Heart right ventricle (tissue), 16 donors: ENCODE measurements around the gene HOXD9. TPM values are rescaled to one million over a fixed set of nuclear protein-coding genes. Genes with fewer than 3 reads are reported as not detected.

Experiments
- ATAC-seq, 8 donors: fragments of 200-7000 bp; cut with Tn5 transposase; one replicate each; pipeline ENCODE4 v1.9.1; 2020; ENCODE audit warnings: mild to moderate bottlenecking in 8 of 8, moderate library complexity in 8 of 8, moderate number of reproducible peaks in 1 of 8
- DNase-seq, 2 donors: peaks; one replicate each; pipeline ENCODE4 v3.0.0-alpha.2; 2020
- H3K27ac ChIP-seq, 10 donors: fragments of 200-600 bp; sonication (generic) in 2 of 10; one replicate each; pipeline versions ENCODE4 v1.5.0 to v1.8.0; 2020 to 2022; ENCODE audit warnings: mild to moderate bottlenecking in 3 of 10
- H3K27me3 ChIP-seq, 7 donors: fragments of 200-600 bp; one replicate each; pipeline ENCODE4 v1.8.0; 2021 to 2022; ENCODE audit warnings: mild to moderate bottlenecking in 2 of 7
- H3K36me3 ChIP-seq, 9 donors: fragments of 200-600 bp; sonication (generic) in 1 of 9; one replicate each; pipeline versions ENCODE4 v1.5.0 to v1.8.0; 2020 to 2022; ENCODE audit warnings: mild to moderate bottlenecking in 2 of 9
- H3K4me1 ChIP-seq, 9 donors: fragments of 200-600 bp; sonication (generic) in 1 of 9; one replicate each; pipeline versions ENCODE4 v1.5.0 to v1.8.0; 2020 to 2022; ENCODE audit warnings: mild to moderate bottlenecking in 4 of 9
- H3K4me3 ChIP-seq, 10 donors: fragments of 200-600 bp; sonication (generic) in 2 of 10; one replicate each; pipeline versions ENCODE4 v1.5.0 to v1.8.0; 2020 to 2022; ENCODE audit warnings: mild to moderate bottlenecking in 7 of 10, moderate library complexity in 2 of 10
- H3K9me3 ChIP-seq, 11 donors: fragments of 200-600 bp in 10 of 11; sonication (generic) in 2 of 11; one replicate each; pipeline versions ENCODE4 v1.5.0 to v1.8.0; 2013 to 2022; ENCODE audit warnings: mild to moderate bottlenecking in 2 of 11, control low read depth in 1 of 11, moderate library complexity in 1 of 11
- CTCF ChIP-seq, 9 donors: fragments of 200-600 bp; sonication (generic) in 2 of 9; IDR thresholded peaks; one replicate each; pipeline versions ENCODE4 v1.5.0 to v1.8.0; 2021 to 2022; ENCODE audit warnings: antibody characterized with exemption in 9 of 9, mild to moderate bottlenecking in 5 of 9, moderate library complexity in 1 of 9
- WGBS, 2 donors: extraction: QIAGEN DNeasy Blood & Tissue Kit; methylation state at CpG; one replicate each; pipeline ENCODE4 v1.1.7; 2013; ENCODE audit warnings: inconsistent platforms in 1 of 2; 5-methylcytosine and 5-hydroxymethylcytosine counted together
- intact Hi-C, 10 donors: fragments of 100-400 bp; cut with DNase I; formaldehyde crosslinking; loops; one replicate each; pipeline versions ENCODE4 v1.11.1 to v1.14.2; 2022
- polyA plus RNA-seq, 2 donors: library from polyadenylated mRNA; stranded (reverse); fragments of 200-250 nt; gene quantifications; one replicate each; pipeline ENCODE4 v1.2.3, GENCODE V29; 2013
- total RNA-seq, 10 donors: library from RNA; stranded (reverse); fragmentation: NEBNext Ultra II Directional in 3 of 10; extraction: Animal tissue kit (Norgen Biotek cat#: 25700) in 3 of 10; gene quantifications; one replicate each; pipeline versions ENCODE4 v1.2.1 to v1.2.4, GENCODE V29; 2021 to 2023
- donor health status: Arrhythmogenic right ventricular cardiomyopathy.
- donor health status: ischemic (EF 13 %, LVEDD 7.1; RV severe dilation, severe dysfunction).
- donor health status: healthy with polysubstance abuse.
- donor health status: DM: no; HTN: yes; CAD: no.
- donor health status: DM: no; HTN: no; CAD: no.
- donor health status: ischemic (EF 25% LVEDD 6.9; RV normal size, moderate dysfunction).
- donor health status: ischemic (EF 25% LVEDD 5.7; RV mildly dilated, moderate dysfunction).
- donor health status: healthy.
- donor health status: DM: yes; HTN: yes; CAD: no.
- donor health status: Ischemic cardiomyopathy.
- donor health status: ischemic (EF 35%, LVEDD 5.7; RV mildly dilated, moderate dysfunction).
- donor health status: nonischemic (EF 11% LVEDD 7.7; RV severe dilation, severe dysfunction).
- donor health status: DM: yes; HTN: yes; CAD: no.
- donor health status: PGD.
- donor health status: ischemic (EF 29% LVEDD 5.4; RV normal size, mild dysfunction).
- donor health status: nonischemic (EF 23%, LVEDD 6.1; RV moderate dilation, normal function).

HOXD9 gene
- total and polyA plus RNA-seq, 12 donors: 0.15 to 0.29 (median 0.22) TPM; not detected in 8

- no peak for TF ChIP-seq CTCF (IDR thresholded peaks at IDR 0.05)
- Histone ChIP-seq H3K27me3 (peaks cover 80 to 100% (median 98%) of the 10 kb centered on the region in 7 donors), H3K27ac (no peak overlapping the region), H3K36me3 (peaks cover 0 to 3% (median 0%) of the 10 kb centered on the region in 9 donors), H3K9me3 (peaks cover 0 to 11% (median 0%) of the 10 kb centered on the region in 11 donors), H3K4me1 (peaks cover 0 to 66% (median 23%) of the 10 kb centered on the region in 9 donors), H3K4me3 (peak overlapping the region in 1 of 10 donors; percentile 5)
- ATAC-seq (no peak), DNase-seq (no peak)
- intact Hi-C loops: loop anchor here in 1 of 10 donors (5.0 kb wide), 1 partner anchor 400 kb away; no protein-coding TSS in a partner anchor
- WGBS, 2 donors: 3 to 7% methylated on average over 62 of the region's 62 CpGs
Observed at GRCh38 chr2:176081837-176082524, 40.5 kb upstream of the HOXD9 start.

- no peak for TF ChIP-seq CTCF (IDR thresholded peaks at IDR 0.05)
- H3K27ac ChIP-seq: no peak overlapping the region
- peaks cover 0 to 11% (median 0%) of the 10 kb centered on the region in 11 donors for H3K9me3 ChIP-seq
- DNase-seq (no peak), ATAC-seq (no peak)
- no peak overlapping the region for H3K4me3 ChIP-seq
- H3K36me3 ChIP-seq: peaks cover 0 to 3% (median 0%) of the 10 kb centered on the region in 9 donors
- H3K4me1 ChIP-seq: peaks cover 0 to 66% (median 23%) of the 10 kb centered on the region in 9 donors
- whole genome bisulfite sequencing, 2 donors: 8 to 9% methylated on average over 10 of the region's 10 CpGs
- peaks cover 81 to 100% (median 98%) of the 10 kb centered on the region in 7 donors for H3K27me3 ChIP-seq
- intact Hi-C loops: loop anchor here in 1 of 10 donors (5.0 kb wide), 1 partner anchor 400 kb away; no protein-coding TSS in a partner anchor
Observed at GRCh38 chr2:176082525-176082823, 40.0 kb upstream of the HOXD9 start.

GRCh38 chr2:176082824-176083751 is 39.4 kb upstream of the HOXD9 start:
- no peak for TF ChIP-seq CTCF (IDR thresholded peaks at IDR 0.05)
- Histone ChIP-seq H3K27ac (no peak overlapping the region), H3K4me3 (no peak overlapping the region), H3K4me1 (peaks cover 0 to 71% (median 27%) of the 10 kb centered on the region in 9 donors), H3K36me3 (peaks cover 0 to 3% (median 0%) of the 10 kb centered on the region in 9 donors), H3K9me3 (peaks cover 0 to 11% (median 0%) of the 10 kb centered on the region in 11 donors), H3K27me3 (peaks cover 85 to 100% (median 98%) of the 10 kb centered on the region in 7 donors)
- intact Hi-C loops: loop anchor here in 1 of 10 donors (5.0 kb wide), 1 partner anchor 401 kb away; no protein-coding TSS in a partner anchor
- DNase-seq (no peak), ATAC-seq (no peak)
- WGBS, 2 donors: 3 to 5% methylated on average over 66 of the region's 66 CpGs

- peaks cover 0 to 75% (median 31%) of the 10 kb centered on the region in 9 donors for H3K4me1 ChIP-seq
- 7 to 10% methylated on average over 27 of the region's 27 CpGs for WGBS, 2 donors
- H3K4me3 ChIP-seq: no peak within 1 kb of the TSS
- TF ChIP-seq CTCF (IDR thresholded peaks at IDR 0.05): no peak
- peaks cover 0 to 3% (median 0%) of the 10 kb centered on the region in 9 donors for H3K36me3 ChIP-seq
- H3K27me3 ChIP-seq: peaks cover 78 to 100% (median 98%) of the 10 kb centered on the region in 7 donors
- no peak within 1 kb of the TSS for H3K27ac ChIP-seq
- peaks cover 0 to 11% (median 0%) of the 10 kb centered on the region in 11 donors for H3K9me3 ChIP-seq
- intact Hi-C loops: loop anchor here in 1 of 10 donors (5.0 kb wide), 1 partner anchor 402 kb away; no protein-coding TSS in a partner anchor
- DNase-seq (no peak), ATAC-seq (no peak)
Observed at GRCh38 chr2:176083796-176084261, 38.7 kb upstream of the HOXD9 start, which contains the start of gene EVX2. Gene EVX2 (minus strand): TSS chr2:176083962. CDS start chr2:176083776, 186 bp downstream.
